GM12891 (cell line): ENCODE data around the gene PLBD2.
A peak's percentile ranks its signal among the peaks of the same experiment; 100 is the strongest.

ENCODE experiments used
- DNase-seq: peaks from one replicate; pipeline ENCODE4 v3.0.0; 2011; ENCODE audit warnings: low spot score; ENCODE audit not compliant: insufficient read length
- FAIRE-seq: peaks from 2 replicates; lab custom pipeline; 2011; peaks lifted over from hg19 to GRCh38; lab: Jason Lieb, UNC
- PAX5 ChIP-seq: IDR thresholded peaks from 2 replicates; pipeline ENCODE4 v1.6.1; 2011; ENCODE audit warnings: low read length, moderate library complexity, mild to moderate bottlenecking; ENCODE audit not compliant: insufficient read depth, severe bottlenecking
- POLR2A ChIP-seq: IDR thresholded peaks from 2 replicates; pipeline ENCODE4 v1.6.1; 2011; ENCODE audit warnings: low read depth, low read length, control low read depth
- POLR2AphosphoS5 ChIP-seq: IDR thresholded peaks from 2 replicates; pipeline ENCODE4 v1.6.1; 2011; ENCODE audit warnings: low read depth, low read length, control low read depth
- POU2F2 ChIP-seq: IDR thresholded peaks from 2 replicates; pipeline ENCODE4 v1.6.1; 2011; ENCODE audit warnings: low read depth, mild to moderate bottlenecking, control low read depth, low read length, moderate library complexity
- SPI1 ChIP-seq: IDR thresholded peaks from 2 replicates; pipeline ENCODE4 v1.6.1; 2011; ENCODE audit warnings: low read depth, low read length, control low read depth
- TAF1 ChIP-seq: IDR thresholded peaks from 2 replicates; pipeline ENCODE4 v1.6.1; 2011; ENCODE audit warnings: low read depth, low read length, control low read depth

PLBD2 gene

DNA sequence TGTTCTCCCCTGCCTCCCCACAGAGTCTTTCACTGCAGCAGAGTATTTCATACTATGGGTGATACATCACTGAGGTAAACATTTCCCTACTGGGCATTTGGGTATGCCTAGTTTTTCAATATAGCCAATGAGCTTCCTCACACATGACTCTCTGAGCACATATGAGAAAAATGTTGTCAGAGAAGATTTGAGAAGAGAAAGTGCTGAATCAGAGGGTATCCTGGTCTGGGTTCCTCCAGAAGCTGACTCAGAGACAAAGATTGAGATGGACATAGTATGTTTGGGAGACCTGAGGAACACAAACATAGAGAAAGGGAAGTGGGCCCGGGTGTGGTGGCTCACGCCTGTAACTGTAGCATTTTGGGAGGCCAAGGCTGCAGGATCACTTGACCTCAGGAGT, 36.0 kb upstream of the PLBD2 start:
- no peak for FAIRE-seq

DNA sequence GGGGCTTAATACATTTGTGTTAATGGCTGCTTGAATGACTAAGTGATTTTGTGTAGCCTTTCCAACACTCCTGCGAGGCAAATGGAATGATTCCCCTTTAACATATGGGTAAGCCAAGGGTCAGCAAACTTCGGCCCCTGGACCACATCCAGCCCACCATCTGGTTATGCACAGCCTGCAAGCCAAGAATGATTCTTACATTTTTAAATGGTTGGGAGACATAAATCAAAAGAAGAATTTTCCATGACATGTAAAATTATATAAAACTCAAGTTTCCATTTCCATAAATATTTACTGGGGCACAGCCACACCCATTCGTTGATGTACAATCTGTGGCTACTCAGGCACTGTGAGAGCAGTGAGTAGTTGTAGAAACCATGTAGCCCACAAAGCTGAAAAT, 32.5 kb upstream of the PLBD2 start:
- TF ChIP-seq PAX5 (no peak), SPI1 (no peak)
- FAIRE-seq = no peak
- no peak for DNase-seq

More for the DNA sequence above, 36.0 kb upstream of the PLBD2 start:
- no peak for DNase-seq
- 0 out of 2 replicates have a peak, but pooled peaks have one; percentile 23 for TF ChIP-seq SPI1
- no peak for TF ChIP-seq POU2F2

- DNase-seq (no peak), FAIRE-seq (no peak)
- TF ChIP-seq TAF1 = no peak
- TF ChIP-seq POU2F2 = no peak
- TF ChIP-seq POLR2AphosphoS5 = no peak
- TF ChIP-seq POLR2A = no peak
- TF ChIP-seq PAX5 = no peak
- no peak for TF ChIP-seq SPI1
Measured at GRCh38 chr12:113326775-113327395, 31.5 kb upstream of the PLBD2 start.

DNA sequence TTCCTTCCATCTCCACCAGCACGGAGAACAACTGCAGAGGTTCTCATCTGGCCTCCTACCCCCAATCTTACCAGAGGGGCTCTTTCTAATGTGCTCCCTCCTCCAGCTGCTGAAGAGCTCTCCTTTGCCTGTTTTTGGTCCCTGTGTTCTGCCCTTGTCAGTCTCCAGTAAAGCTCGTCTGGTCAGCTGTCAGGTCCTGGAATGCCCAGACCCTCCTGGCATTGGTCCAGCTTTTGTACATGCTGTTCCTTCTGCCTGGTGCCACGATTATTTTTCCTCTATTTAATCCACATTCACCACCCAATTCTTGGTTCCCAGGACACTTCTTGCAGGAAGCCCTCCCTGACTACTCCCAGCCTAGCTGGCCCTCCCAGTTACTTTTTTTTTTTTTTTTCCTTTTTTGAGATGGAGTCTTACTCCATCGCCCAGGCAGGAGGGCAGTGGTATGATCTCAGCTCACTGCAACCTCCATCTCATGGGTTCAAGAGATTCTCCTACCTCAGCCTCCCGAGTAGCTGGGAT, 30.0 kb upstream of the PLBD2 start:
- no peak for DNase-seq
- no peak for FAIRE-seq
- TF ChIP-seq TAF1 = no peak
- TF ChIP-seq POLR2AphosphoS5 = no peak
- TF ChIP-seq POU2F2 = no peak
- no peak for TF ChIP-seq SPI1
- TF ChIP-seq PAX5 = no peak
- no peak for TF ChIP-seq POLR2A

- TF ChIP-seq PAX5 (no peak), POLR2AphosphoS5 (no peak), SPI1 (no peak)
- no peak for DNase-seq
- no peak for FAIRE-seq
Measured at GRCh38 chr12:113329022-113329790, 29.2 kb upstream of the PLBD2 start.

DNA sequence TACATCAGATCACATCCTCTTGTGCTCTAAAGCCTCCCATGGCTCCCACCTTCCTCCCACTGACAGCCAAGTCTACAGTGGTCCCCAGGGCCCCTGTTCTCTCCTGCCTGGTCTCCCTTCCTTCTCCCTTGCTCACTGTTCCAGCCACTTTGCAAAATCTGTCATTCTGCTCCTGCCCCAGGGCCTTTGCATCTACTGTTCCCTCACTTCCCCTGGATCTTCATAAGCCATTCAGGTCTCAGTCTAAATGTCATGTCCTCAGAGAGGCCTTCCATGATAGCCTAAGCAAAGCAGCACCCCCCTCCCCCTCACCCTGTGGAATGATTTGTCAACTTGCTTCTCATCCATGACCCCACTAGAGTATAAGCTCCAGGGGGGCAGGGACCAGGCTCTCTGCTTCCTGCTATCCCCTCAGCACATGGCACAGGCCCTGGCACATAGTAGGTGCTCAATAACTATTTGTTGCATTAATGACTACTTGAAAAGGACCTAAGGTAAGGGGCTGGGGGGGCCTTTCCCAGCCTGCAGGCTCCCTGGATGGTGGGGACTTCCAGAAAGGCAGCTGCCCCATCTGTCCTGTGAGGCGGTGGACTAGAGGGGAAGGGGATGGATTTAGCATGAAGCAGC, 28.5 kb upstream of the PLBD2 start:
- no peak for TF ChIP-seq POLR2A
- no peak for TF ChIP-seq POLR2AphosphoS5
- TF ChIP-seq SPI1 = no peak
- TF ChIP-seq PAX5 = no peak
- no peak for TF ChIP-seq TAF1
- TF ChIP-seq POU2F2 = no peak
- DNase-seq (no peak), FAIRE-seq (no peak)

- FAIRE-seq (no peak), DNase-seq (no peak)
- TF ChIP-seq TAF1 (no peak), POLR2AphosphoS5 (no peak), POLR2A (no peak), PAX5 (no peak), SPI1 (no peak), POU2F2 (no peak)
Measured at GRCh38 chr12:113330505-113330904, 27.9 kb upstream of the PLBD2 start.

DNA sequence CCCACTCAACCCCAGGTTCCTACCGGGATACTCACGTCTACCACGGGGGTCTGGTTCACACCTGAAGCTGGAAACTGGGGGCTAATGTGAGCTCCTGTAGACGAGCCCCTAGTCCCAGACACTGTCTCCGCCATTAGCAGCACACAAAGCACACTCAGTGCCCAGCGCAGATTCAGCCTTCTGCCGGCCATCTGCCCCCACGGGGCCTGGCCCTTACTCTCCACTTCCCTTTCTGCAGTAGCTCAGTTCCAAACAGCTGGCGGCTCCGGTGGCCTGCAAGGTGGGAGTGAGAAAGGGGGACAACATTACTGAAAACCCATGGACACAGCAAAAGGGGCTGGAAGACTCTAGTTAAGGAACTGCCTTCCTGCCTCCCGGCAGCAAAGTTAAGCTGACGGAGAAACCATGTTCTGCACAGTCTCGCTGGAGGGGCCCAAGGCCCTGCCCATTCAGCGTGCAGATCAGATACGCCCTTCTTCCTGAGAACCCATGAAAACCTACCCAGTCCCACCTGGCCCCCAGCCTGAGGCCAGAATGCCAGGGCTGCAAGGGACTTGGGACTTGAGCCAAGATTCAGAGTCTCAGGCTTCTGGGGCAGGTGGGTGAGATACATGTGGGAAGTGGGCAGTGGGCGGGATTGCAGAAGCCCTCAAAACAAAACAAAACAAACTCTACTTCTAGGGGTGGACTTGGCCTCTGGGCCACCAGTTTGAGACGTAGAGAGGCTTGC, 25.5 kb upstream of the PLBD2 start:
- FAIRE-seq (no peak), DNase-seq (no peak)
- TF ChIP-seq POLR2AphosphoS5 = no peak
- 0 out of 2 replicates have a peak, but pooled peaks have one; percentile 3 for TF ChIP-seq SPI1
- no peak for TF ChIP-seq TAF1
- TF ChIP-seq POLR2A = no peak
- TF ChIP-seq POU2F2 = no peak

DNA sequence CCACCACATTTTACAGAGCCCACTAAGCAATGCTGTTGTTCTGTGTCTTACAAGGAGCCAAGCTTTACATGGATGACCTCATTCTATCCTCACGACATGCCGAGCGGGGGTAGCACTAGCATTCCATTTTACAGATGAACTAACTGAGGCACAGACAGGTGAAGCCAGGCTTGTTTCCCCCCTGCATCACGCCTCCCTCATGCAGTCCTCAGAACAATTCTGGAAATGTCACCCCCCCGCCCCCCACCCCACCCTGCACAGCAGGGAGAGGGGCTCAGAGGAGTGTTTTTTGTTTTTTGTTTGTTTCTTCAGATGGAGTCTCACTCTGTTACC, 25.0 kb upstream of the PLBD2 start:
- no peak for TF ChIP-seq POLR2A
- TF ChIP-seq POLR2AphosphoS5 = no peak
- DNase-seq (no peak), FAIRE-seq (no peak)
